Liver (tissue), 3 donors: ENCODE data around the gene TTC28.

Experiments used
- FOXA1 ChIP-seq: IDR thresholded peaks from 2 replicates; pipeline ENCODE4 v1.6.1; 2016; ENCODE audit warnings: antibody characterized with exemption
- JUND ChIP-seq, 2 donors: IDR thresholded peaks; 2 replicates each; pipeline ENCODE4 v1.6.1; 2016; ENCODE audit warnings: antibody characterized with exemption in 2 of 2
- TF ChIP-seq, protein P1 (sequence below): fragments of 150-350 bp; IDR thresholded peaks from 2 replicates; pipeline ENCODE4 v1.5.1; 2017; ENCODE audit warnings: improper control_type of control experiment, low read depth, low read length; ENCODE audit not compliant: missing input control
- TF ChIP-seq, protein P2 (sequence below): IDR thresholded peaks from 2 replicates; pipeline ENCODE4 v1.6.1; 2016; ENCODE audit warnings: antibody characterized with exemption
- TF ChIP-seq, protein P3 (sequence below): IDR thresholded peaks from 2 replicates; pipeline ENCODE4 v1.6.1; 2016; ENCODE audit warnings: antibody characterized with exemption
- TF ChIP-seq, protein P4 (sequence below): IDR thresholded peaks from 2 replicates; pipeline ENCODE4 v1.6.1; 2016; ENCODE audit warnings: antibody characterized with exemption, mild to moderate bottlenecking
- donor health status: healthy.
- donor health status: healthy.

DNA sequence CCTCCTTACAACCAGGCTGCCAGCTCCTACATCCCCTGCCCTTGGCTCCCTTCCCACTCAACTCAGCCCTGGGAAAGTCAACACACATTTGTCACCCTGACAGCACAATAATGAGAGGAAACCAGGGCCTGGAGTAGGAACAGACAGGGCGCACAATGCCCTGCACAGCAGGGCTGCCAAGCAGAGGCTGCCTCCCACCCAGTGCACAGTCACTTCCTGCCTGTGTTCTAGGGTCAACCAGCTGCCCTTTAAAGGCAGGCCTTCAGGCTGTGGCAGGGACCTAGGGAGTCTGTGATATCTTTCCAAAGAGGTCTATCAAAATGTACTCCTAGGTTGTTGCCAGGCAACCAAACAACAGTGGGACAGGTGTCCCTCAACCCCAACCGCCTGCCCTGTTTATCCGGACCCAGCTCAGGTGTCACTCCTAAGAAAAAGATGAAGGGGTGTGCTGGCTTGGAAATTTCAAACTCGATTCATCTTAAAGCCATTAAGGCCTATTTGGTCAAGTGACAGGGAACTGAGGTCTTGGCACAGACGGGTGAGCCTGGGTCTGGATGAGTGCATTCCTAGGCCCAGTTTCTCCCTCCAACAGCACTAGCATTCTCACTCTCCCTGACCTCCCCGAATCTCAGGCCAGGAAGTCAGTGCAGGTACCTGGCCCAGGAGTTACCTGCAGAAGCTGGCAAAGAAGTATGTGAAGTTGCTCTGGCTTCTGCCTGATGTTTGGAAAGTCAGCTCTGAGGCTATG is 650.3 kb downstream of the TTC28 start:
- TF ChIP-seq, protein P1, sequence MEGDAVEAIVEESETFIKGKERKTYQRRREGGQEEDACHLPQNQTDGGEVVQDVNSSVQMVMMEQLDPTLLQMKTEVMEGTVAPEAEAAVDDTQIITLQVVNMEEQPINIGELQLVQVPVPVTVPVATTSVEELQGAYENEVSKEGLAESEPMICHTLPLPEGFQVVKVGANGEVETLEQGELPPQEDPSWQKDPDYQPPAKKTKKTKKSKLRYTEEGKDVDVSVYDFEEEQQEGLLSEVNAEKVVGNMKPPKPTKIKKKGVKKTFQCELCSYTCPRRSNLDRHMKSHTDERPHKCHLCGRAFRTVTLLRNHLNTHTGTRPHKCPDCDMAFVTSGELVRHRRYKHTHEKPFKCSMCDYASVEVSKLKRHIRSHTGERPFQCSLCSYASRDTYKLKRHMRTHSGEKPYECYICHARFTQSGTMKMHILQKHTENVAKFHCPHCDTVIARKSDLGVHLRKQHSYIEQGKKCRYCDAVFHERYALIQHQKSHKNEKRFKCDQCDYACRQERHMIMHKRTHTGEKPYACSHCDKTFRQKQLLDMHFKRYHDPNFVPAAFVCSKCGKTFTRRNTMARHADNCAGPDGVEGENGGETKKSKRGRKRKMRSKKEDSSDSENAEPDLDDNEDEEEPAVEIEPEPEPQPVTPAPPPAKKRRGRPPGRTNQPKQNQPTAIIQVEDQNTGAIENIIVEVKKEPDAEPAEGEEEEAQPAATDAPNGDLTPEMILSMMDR = no peak
- TF ChIP-seq JUND (IDR thresholded peaks at IDR 0.05) (no peak), FOXA1 (no peak)
- TF ChIP-seq, protein P2, sequence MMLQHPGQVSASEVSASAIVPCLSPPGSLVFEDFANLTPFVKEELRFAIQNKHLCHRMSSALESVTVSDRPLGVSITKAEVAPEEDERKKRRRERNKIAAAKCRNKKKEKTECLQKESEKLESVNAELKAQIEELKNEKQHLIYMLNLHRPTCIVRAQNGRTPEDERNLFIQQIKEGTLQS = no peak
- TF ChIP-seq, protein P3, sequence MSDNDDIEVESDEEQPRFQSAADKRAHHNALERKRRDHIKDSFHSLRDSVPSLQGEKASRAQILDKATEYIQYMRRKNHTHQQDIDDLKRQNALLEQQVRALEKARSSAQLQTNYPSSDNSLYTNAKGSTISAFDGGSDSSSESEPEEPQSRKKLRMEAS = no peak
- TF ChIP-seq, protein P4, sequence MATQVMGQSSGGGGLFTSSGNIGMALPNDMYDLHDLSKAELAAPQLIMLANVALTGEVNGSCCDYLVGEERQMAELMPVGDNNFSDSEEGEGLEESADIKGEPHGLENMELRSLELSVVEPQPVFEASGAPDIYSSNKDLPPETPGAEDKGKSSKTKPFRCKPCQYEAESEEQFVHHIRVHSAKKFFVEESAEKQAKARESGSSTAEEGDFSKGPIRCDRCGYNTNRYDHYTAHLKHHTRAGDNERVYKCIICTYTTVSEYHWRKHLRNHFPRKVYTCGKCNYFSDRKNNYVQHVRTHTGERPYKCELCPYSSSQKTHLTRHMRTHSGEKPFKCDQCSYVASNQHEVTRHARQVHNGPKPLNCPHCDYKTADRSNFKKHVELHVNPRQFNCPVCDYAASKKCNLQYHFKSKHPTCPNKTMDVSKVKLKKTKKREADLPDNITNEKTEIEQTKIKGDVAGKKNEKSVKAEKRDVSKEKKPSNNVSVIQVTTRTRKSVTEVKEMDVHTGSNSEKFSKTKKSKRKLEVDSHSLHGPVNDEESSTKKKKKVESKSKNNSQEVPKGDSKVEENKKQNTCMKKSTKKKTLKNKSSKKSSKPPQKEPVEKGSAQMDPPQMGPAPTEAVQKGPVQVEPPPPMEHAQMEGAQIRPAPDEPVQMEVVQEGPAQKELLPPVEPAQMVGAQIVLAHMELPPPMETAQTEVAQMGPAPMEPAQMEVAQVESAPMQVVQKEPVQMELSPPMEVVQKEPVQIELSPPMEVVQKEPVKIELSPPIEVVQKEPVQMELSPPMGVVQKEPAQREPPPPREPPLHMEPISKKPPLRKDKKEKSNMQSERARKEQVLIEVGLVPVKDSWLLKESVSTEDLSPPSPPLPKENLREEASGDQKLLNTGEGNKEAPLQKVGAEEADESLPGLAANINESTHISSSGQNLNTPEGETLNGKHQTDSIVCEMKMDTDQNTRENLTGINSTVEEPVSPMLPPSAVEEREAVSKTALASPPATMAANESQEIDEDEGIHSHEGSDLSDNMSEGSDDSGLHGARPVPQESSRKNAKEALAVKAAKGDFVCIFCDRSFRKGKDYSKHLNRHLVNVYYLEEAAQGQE = no peak
